GM21723 (cell line): ENCODE measurements around the gene LYPD3.

Experiments used
- ATAC-seq: cut with Tn5 transposase; IDR thresholded peaks from one replicate; pipeline ENCODE4 v1.9.1; 2021; ENCODE audit warnings: mild to moderate bottlenecking, moderate library complexity; ENCODE audit not compliant: unreplicated experiment

LYPD3 gene

DNA sequence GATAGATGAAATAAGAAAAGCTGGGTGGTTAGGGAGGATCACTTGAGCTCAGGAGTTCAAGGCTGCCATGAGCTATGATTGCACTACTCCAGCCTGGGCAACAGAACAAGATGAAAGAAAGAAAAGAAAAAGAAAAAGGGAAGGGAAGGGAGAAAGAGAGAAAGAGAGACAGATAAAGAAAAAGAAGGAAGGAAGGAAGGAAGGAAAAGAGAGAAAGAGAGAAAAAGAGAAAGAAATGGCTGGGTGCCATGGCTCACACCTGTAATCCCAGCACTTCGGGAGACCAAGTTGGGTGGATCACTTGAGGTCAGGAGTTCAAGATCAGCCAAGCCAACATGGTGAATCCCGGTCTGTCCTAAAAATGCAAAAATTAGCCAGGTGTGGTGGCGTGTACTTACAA lies 29.6 kb downstream of the LYPD3 start:
- ATAC-seq: no peak

DNA sequence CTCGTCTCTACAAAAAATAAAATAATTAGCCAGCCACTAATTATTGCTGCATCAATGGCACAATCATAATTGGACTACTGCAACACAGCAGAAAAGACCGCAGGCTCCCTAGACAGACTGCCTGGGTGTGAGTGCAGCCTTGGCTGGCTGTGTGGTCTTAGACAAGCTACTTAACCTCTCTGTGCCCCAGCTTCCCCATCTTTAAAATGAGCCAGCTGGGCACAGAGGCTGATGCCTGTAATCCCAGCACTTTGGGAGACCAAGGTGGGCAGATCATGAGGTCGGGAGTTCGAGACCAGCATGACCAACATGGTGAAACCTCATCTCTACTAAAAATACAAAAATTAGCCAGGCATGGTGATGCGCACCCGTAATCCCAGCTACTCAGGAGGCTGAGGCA lies 31.7 kb downstream of the LYPD3 start:
- ATAC-seq: no peak

DNA sequence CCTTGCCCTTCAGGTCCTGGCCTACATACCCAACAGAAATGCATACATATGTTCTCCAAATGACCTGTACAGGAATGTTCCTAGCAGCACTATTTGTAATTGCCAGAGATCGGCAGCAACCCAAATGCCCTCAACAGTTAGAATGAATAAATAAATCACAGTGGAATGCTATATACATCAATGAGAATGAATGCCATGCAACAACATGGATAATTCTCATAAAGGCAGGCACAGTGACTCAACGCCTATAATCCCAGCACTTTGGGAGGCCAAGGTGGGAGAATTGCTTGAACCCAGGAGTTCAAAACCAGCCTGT lies 32.1 kb downstream of the LYPD3 start:
- no peak for ATAC-seq

DNA sequence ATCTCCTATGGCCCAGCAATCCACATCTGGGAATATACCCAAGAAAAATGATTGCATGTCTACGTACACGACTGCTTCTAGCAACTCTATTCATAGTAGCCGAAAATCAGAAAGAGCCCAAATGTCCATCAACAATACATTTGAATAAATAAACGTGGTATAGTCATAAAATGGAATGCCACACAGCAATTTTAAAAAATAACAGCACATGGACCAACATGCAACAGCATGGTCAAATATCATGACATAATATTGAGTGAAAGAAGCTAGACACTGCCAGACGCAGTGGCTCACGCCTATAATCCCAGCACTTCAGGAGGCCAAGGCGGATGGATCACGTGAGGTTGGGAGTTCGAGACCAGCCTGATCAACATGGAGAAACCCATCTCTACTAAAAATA lies 34.4 kb downstream of the LYPD3 start:
- ATAC-seq: no peak

DNA sequence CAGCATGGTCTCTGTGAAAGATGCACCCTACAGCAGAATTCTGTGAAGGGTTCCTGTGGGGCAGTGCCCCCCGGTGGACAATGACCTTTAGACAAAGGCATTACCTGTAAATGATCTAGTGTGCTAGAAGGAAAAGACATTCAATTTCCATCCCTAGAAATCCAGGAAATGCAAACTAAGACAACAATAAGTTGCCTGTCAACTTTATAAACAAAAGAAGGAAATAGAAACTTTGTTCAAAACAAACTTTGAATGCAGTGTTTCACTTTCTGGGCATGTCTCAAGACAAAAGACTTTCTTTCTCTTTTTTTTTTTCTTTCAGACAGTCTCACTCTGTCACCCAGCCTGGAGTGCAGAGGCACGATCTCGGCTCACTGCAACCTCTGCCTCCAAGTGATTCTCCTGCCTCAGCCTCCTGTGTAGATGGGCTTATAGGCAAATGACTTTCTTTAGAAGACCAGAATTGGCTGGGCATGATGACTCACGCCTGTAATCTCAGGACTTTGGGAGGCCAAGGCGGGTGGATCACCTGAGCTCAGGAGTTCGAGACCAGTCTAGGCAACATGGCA lies 35.2 kb downstream of the LYPD3 start:
- ATAC-seq: no peak

DNA sequence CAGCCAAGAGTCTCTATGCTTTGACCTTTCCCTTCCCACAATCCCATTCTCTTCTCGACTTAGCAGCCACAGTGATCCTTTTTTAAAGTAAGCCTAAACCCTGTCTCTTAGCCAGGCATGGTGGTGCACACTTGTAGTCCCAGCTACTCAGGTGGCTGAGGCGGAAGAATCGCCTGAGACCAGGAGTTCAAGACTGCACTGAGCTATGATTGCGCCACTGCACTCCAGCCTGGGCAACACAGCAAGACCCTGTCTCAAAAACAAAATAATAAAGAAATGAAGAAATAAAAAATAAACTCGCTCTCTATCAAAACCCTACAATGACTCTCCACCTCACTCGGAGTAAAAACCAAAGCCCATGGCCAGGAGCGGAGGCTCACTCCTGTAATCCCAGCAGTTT lies 36.0 kb downstream of the LYPD3 start:
- no peak for ATAC-seq

DNA sequence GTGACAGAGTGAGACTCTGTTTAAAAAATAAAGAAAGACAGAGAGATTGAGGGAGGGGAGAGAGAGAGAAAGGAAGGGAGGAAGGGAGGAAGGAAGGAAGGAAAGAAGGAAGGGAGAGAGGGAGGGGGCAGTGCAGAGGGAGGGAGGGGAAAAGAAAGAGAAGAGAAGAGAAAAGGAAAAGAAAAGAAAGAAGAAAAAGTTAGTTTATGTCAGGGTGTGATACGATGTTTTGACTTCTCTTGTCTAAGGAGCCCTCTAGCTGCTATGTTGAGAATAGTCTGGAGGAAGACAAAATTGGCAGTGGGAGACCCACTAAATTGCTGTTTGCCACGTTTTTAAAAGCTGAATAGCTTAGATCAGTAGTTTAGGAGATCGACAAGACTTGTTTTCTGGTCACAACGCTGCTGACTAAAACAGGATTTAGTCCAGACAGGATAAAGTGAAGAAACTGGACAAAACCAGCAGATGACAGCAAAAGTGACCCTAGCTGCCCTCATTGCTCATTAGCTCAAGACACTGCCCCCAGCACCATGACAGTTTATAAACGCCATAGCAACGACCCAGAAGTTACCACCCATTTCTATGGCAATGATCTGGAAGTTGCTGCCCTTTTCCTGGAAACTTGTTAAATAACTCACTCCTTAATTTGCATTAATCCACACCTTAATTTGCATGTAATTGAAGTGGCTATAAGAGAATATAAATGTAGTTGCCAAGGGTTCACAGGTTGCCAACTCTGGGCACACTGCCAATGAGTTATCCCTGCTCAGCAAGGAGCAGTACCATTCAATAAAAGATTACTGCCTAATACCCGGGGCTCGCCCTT lies 39.6 kb downstream of the LYPD3 start:
- no peak for ATAC-seq

DNA sequence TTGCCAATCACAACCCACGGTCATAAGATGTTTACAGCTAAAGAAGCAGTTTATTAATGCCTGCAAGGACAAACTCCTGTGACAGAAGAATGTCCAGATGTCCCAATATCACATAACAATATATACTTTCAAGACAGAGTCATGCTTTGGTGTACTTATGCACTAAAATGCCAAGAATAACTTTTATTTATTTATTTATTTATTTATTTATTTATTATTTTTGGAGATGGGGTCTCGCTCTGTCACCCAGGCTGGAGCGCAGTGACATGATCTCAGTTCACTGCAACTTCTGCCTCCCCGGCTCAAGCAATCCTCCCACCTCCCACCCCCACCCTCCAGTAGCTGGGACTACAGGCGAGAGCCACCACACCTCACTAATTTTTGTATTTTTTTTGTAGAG lies 41.6 kb downstream of the LYPD3 start:
- no peak for ATAC-seq

DNA sequence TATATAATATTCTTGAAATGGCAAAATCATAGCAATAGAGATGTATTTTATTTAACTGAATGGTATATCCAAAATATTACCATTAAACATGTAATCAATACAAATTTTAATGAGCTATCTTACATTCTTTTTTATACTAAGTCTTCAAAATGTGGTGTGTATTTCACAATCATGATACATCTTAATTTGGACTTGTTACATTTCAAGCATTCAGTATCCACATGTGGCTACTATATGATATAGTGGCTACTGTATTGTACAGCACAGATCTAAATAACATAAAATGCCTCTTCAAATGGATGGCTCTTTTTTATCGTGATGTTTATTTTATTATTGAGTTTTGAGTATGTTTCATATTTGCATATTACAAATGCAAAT lies 42.7 kb downstream of the LYPD3 start:
- no peak for ATAC-seq

DNA sequence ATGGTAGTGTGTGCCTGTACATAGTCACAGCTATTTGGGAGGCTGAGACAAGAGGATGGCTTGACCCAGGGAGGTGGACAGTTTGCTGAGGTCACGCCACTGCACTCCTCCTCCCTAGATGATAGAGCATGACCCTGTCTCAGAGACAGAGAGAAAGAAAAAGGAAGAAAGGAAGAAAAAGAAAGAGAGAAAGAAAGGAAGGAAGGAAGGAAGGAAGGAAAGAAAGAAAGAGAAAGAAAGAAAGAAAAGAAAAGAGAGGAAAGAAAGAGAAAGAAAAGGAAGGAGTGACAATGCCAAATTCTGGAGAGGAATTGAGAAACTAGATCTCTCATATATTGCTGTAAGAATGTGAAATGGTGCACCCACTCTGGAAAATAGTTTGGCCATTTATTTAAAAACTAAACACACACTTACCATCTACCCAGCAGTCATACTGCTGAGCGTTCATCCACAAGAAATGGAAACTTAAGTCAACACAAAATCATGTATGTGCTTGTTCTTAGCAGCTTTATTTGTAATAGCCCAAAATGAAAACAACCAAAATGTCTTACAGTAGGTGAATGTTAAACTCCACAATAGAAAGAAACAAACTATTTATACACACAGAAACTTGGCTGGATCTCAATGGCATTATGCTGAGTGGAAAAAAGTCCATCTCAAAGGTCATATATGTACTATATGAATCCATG lies 43.3 kb downstream of the LYPD3 start:
- ATAC-seq: no peak

DNA sequence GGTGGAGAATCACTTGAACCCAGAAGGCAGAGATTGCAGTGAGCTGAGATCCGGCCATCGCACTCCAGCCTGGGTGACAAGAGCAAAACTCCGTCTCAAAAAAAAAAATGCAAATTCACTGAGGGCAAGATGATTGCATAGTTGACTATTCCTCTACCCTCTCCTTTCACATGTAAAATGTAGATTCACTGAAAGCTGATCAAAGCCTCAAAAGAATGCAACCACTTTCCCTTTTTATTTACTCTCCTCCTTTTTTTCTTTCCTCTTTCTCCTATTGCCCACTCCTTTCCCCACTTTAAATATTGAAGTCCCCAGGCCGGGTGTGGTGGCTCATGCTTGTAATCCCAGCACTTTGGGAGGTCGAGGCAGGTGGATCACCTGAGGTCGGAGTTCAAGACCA lies 44.5 kb downstream of the LYPD3 start:
- no peak for ATAC-seq

DNA sequence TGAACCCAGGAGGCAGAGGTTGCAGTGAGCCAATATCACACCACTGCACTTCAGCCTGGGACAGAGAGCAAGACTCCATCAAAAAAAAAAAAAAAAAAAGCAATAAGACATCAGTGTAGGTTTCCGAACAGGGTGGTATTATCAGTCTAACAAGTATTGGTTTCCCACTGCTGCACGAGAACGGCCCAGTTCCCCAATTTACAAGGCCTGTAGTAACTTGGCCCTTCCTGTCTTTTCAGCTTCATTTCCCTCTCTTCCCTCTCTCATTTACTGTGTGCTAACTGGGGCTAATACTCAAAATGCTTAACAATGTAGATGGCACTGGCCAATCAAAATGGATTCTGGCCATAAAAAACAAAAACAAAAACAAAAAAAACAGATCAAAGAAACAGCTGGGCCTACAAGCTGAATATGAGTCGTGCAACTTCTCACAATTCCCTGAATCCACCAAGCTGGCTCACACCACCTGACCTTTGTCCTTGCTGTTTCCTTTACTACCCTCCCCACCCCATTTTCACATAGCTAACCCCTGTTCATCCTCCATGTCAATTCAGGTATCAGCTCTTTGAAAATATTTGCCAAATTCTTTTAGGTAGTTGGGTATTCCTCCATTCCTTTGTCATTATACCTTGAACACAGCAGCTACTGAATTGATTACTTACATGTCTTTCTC lies 48.3 kb downstream of the LYPD3 start:
- ATAC-seq: no peak

DNA sequence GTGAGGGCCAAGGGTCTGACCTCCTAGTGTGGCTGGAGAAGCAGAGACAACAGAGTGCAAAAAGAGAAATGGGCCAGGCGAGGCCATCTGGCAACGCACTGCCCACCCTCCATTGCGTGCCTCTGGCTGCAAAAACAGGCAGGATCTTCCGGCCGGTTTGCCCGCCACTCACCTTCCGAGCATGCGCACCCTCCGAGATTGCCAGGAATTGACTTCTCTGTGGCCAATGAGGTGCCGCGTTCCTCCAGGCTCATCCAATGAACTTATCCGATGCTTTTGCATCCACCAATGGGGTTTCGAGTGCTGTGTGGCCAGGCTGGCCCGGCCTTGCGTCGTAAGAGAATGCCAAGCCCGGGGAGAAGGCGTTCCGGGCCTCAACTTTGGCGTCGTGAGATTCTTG lies 50.9 kb downstream of the LYPD3 start, which contains the start of gene TEX101:
TSS of gene TEX101 (plus strand) at position 337 of the 400 bp plus-strand sequence. CDS start 1,030 bp downstream, outside the sequence.
- ATAC-seq: no peak

DNA sequence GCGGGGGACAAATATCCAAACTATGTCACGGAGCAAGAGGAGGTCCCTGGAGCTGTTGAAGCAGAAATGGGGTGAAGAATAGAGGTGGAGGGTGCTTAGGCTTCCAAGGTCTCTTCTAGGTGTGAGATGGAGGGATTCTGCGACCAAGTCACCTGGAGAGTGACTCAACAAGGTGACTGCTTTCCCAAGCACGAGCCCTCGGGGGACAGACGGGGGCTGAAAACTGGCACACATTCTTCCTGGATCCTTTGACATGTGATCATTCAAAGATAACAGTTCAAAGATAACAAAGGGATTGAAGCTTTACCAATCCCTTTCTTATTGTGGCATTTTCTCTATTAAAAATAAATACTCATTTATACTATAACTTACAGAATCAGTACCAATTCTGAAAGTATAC lies 53.0 kb downstream of the LYPD3 start:
- no peak for ATAC-seq
